ENCODE data around the gene RGL4.
"Not testable (repeated sequence)": the region's sequence is repeated elsewhere in the genome, so short reads cannot be mapped to it uniquely, and the experiment has no call there.

Gene RGL4

GRCh38 chr22:23700706-23701105, 9.9 kb downstream of the RGL4 start:
- no peak for DNase-seq

- DNase-seq = no peak
These were observed 13.2 kb downstream of the RGL4 start for GRCh38 chr22:23704062-23704461.

- DNase-seq = no peak
These were observed 14.0 kb downstream of the RGL4 start for GRCh38 chr22:23704829-23705228.

GRCh38 chr22:23705358-23705757, 14.5 kb downstream of the RGL4 start:
- no peak for DNase-seq

- no peak for DNase-seq
These were observed 17.5 kb downstream of the RGL4 start for GRCh38 chr22:23708270-23708669.

GRCh38 chr22:23709107-23709506, 18.3 kb downstream of the RGL4 start:
- no peak for DNase-seq

GRCh38 chr22:23712256-23712655, 21.4 kb downstream of the RGL4 start:
- DNase-seq = no peak

- DNase-seq = no peak
These were observed 23.1 kb downstream of the RGL4 start for GRCh38 chr22:23713696-23714595.

- DNase-seq = no peak
These were observed 24.1 kb downstream of the RGL4 start for GRCh38 chr22:23714596-23715578.

GRCh38 chr22:23715806-23716375, 25.1 kb downstream of the RGL4 start:
- no peak for DNase-seq

- DNase-seq = peak; percentile 60
These were observed 26.3 kb downstream of the RGL4 start for GRCh38 chr22:23716811-23717801.

- no peak for DNase-seq
These were observed 27.8 kb downstream of the RGL4 start for GRCh38 chr22:23718371-23719165.

GRCh38 chr22:23720855-23721254, 30.0 kb downstream of the RGL4 start:
- DNase-seq = no peak

GRCh38 chr22:23722160-23722559, 31.3 kb downstream of the RGL4 start:
- DNase-seq = no peak

- DNase-seq = no peak
These were observed 31.9 kb downstream of the RGL4 start for GRCh38 chr22:23722724-23723123.

- not testable (repeated sequence) for DNase-seq
These were observed 37.3 kb downstream of the RGL4 start for GRCh38 chr22:23728108-23728507.

- DNase-seq = no peak
These were observed 46.9 kb downstream of the RGL4 start for GRCh38 chr22:23737696-23738095.

- DNase-seq = no peak
These were observed 51.9 kb downstream of the RGL4 start for GRCh38 chr22:23742505-23743264.

GRCh38 chr22:23743303-23743705, 52.5 kb downstream of the RGL4 start:
- no peak for DNase-seq

GRCh38 chr22:23744001-23744400, 53.2 kb downstream of the RGL4 start:
- no peak for DNase-seq

Measured in NCI-H1048 (cell line).